ENCODE results near the gene RGS19.

Gene RGS19

DNA sequence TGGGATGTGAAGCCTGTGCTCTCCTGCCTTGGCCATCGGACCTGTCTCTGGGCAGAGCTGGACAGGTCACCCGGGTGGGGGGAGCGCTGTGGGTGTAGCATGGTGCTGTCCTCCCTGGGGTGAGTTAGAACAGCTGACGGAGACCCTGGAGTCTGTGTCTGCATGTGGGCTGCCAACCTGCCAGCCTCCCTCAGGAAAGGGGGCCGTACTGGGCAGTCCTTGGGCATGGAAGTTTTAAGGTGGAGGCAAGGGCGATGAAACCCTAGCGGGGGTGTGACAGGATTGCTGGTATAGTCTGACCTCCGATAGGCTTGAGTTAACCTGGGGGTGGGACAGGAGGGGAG, 32.3 kb downstream of the RGS19 start:
- DNase-seq = no peak

DNA sequence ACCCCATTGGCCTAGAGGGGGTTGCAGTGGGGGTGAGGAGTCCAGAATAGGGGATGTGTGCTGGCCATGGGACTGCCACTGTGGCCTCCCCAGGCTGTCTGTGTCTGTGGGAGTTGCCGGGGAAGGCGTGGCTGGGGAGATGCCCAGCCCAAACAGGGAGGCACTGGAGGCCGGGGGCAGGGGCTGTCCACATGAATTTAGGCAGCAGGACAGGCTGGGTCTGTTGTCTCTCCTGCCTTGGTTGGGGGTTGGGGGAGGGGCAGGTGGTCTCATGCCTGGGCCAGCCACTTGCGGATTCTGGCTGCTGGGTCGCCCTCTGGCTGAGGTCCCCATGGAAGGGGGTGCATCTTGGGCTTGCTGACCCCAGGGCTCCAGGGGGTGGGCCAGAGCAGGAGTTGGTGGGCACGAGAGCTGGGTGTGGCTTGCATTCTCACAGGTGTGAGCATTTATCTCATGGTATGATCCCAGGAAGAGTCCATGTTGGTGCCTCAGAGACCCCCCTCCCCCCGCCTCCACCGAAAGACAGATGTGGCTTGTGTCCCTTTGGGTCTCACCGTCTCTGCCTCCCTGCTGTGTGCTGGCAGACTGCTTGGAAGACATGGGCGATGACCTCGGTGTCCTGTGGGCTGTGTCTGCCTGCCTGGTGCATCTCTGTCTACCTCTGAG, 33.8 kb downstream of the RGS19 start:
- no peak for DNase-seq

DNA sequence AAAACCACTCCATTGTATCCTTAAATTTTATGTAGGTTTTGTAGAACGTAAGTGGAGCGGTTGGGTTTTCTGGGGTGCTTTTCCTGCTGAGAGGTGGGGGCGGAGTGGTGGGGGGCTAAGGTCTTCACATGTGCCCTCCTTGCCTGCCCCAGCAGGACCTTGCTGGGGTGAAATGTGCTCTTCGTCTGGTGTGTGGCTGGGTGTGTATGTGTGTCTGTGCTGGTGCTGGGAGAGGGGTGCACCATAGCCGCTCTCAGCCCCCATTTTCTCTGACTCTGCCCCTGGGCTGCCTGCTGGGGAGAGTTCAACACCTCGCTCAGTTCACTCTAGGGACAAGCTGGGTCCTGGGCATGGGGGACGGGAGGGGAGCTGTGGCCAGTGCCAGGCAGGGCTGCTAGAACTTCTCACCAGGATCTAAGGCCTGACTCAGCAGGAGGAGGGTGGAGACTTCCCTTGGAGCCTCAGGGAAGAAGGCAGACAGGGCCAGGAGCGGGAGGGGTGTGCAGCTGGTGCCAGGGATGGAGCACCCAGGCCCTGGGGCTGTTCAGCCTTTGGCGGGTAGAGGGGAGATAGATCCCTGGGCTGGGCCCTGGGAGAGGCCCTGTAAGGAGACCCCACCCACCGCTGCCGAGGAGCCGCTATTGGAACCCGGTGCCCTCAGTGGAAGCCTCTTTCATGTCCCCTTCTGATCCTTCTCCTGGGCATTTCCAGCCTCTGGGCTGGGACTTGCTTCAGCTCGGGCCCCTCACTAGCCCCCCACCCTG, 34.7 kb downstream of the RGS19 start:
- no peak for DNase-seq

DNA sequence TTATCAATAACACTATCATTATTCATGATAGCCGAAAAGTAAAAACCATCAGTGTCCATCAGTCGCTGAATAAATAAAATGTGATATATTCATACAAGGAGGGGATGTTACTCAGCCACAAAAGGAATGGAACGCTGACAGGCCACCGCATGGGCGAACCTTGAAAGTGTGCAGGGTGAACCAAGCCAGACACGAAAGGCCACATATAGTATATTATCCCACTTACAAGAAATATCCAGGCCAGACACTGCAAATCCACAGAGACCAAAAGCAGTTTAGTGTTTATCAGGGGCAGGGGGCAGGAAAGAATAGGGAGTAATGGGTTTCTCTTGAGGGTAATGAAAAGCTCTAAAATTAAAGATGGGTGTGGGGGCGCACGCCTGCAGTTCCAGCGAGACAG, 35.5 kb downstream of the RGS19 start:
- DNase-seq = no peak

DNA sequence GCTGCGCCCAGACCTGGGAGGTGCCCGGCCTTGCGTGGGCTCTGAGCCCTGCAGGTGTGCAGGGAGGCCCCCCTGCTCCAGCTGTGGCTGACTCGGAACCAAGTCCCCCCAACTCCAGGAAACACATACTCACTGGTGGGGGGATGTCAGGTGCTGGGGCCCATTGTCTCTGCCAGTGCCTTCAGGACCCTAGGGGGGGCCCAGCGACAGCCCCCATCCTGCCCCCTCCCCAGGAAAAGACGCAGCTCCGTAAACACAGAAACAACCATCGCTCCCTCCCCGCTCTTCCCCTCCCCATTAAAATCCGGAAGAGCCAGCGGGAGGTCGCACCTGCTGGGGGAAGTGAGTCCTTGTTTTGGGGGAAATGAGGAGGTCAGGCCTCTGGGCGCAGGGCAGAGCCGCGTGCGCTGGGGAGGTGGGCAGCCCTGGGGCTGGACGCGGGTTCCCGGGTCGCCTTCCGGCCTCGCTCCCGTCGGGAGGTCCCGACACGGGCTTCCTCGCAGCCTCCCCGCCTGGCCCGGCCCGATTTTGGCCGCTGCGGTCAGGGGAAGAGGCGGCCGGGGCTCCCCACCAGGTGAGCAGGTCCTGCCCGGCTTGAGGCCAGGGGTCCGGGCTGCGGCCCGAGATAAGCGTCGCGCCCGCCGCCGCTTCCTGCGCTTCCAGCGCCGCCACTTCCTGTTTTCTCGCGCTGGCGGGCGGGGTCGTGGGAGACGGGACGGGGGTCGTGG, 37.1 kb downstream of the RGS19 start:
- DNase-seq = peak; percentile 17

DNA sequence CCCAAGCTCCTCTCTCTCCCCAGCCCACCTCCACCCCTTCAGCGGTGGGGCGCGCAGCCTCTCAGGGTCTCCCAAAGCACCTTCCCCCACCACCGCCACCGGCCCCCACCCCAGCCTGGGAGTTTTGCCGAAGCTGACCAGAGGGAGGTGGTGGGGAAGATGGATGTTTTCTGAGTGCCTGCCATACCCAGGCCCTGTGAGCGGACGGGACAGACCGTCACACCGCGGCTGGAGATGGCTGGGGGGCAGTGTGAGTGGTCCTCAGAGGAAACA, 37.6 kb downstream of the RGS19 start:
- no peak for DNase-seq

DNA sequence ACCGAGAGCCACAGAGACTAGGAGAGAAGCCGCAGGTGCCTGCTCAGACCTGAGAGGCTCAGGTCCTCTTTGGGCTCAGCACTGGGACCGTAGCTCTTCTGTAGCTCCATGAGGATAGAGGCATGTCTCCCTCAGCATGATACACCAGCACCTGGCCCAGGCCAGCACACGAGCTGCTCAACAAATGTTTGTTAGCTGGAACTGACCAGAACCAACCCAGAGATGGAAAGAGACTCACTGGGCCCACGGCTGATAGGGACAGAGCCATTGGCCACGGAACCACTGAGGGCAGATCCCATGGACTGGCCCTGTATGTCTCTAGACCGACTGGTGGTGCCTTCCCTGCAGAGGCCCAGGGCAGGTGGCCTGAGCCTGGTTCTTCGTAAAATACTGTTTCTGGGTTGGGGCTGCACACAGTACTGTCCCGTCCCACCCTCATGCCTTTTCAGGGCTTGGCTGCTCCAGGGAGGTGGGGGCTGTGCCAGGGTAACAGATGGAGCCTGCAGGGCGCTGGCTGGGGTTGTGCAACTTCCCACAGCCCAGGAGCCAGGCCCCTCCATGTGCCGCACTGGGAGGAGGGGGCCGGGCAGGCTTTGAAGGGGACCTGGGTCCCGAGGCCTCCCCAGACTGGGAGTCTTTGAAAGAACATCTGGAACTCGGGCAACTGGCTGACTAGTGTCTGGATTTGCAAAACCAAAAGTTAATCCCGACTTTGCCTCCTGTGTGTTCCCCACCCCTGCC, 38.1 kb downstream of the RGS19 start:
- DNase-seq = peak; percentile 63

DNA sequence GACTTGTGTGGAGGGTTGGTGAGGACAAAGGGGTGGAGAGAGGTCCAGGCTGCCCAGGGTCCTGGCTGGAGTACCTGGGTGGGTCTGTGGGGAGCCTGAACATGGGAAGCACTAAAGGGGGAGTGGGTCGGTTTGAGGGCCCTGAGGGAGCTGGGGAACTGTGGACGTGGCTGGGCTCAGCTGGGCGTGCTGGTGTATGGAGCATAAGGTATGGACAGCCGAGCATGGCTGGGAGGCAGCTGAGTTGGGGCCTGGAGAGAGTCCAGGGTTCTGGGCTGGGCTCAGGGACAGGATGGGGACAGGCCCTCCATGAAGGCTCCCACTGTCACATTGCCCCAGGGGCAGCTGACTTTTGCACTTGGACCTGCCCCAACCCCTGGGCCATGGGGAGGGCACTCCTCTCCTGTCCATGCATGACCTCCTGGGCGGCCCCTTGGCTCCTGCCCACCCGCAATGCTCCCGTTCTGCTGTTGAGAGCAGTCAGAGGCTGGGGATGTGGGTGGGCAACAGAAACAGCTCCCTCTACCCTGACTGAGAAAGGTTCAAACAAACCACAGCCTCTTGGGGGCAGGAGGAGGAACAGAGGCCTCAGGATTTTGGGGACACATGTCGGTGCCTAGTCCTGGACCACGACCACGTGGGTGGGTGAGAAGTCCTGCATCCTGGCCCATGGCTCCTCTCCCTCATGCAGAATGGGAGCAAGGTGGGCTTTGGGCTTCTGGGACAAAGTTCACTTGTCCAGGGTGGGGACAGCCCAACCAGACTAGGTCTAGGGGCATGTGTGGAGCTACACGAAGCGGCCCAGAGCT, 38.9 kb downstream of the RGS19 start:
- DNase-seq = no peak

DNA sequence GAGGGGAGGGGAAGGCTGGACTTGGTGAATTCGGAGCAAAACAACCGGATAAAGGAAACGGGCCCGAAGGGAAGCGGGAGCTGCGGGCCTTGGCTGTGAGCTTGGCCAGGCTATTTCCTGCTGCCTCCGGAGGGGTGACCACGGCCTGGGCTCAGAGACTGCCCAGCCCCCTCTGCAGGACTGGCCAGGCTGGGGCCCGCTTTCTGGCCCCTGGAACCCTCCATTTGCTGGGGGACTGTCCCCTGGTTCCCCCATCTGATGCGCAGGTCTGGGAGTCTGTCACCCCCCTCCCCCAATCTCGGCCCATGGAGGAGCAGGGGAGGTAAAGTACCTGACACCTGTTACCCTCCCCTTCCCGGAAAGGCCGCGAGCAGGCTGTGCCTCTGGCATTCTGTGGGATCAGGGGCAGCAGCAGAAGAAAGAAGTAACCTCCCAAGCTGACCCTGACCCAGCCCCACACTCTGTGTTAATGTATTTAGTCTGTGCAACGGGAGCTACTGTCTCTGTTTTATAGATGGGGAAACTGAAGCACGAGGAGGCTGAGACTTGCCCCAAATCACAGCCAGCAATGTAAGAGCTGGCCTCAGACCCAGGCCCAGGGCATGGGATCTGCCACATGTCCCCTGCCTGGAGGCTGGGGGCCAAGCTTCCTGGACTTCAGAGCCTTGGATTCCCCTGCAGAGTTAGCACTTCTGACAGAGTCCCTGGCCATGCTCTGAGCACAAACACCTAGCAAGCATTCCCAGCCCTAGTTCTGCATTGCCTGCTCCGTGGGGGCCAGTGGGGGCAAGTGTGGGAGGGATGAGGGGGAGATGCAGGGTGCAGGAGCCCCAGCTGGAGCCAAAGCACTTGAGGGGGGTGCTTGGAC, 39.8 kb downstream of the RGS19 start:
- no peak for DNase-seq

DNA sequence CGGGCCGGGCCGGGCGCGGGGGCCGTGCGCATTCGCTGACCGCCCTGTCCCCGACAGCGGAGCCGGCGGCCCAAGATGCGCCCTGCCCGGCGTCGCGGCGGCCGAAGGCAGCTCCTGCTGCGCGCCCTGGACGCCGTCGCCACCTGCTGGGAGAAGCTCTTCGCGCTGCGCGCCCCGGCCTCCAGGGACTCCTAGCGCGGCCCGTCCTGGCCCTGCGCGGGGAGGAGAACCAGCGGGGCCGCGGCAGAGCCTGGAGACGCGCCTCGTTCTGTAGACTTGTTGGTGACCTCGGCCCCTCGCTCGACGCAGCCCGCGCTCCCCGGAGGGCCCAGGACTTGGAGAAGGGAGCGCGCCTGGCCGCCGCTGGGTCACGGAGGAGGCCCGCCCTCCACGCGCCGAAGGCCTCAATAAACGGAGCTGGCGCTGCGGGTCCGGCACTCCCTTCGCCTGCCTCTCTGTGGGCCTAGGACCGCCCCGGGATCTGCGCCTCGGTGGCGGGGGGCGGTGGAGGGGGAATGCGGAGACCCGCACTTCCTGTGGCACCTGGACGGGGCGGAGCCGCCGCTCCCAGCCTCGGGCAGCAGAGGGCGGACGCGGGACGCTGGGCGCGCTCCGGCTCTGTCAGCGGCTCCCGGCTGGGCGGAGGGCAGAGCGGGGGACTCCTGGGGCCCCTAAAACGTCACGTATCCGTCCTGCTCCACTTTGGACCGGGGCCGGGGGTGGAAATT, 40.6 kb downstream of the RGS19 start:
- DNase-seq = peak; percentile 53

DNA sequence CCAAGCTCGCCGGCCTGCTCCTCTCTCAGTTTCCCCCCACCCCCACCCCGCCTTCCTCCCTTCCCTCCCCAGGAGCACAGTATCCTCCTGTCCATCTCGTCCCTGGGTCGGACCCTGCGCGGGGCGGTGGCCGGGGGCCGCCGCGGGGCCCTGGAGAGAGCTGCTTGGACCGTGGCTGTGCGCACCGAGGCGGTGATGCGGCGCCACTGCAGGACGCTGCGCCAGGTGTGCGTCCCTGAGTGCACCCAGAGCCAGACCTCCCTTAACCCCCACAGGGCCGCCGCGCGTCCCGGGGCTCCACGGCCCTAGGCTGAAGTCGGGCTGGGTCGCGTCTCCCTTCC, 41.1 kb downstream of the RGS19 start:
- DNase-seq = no peak

DNA sequence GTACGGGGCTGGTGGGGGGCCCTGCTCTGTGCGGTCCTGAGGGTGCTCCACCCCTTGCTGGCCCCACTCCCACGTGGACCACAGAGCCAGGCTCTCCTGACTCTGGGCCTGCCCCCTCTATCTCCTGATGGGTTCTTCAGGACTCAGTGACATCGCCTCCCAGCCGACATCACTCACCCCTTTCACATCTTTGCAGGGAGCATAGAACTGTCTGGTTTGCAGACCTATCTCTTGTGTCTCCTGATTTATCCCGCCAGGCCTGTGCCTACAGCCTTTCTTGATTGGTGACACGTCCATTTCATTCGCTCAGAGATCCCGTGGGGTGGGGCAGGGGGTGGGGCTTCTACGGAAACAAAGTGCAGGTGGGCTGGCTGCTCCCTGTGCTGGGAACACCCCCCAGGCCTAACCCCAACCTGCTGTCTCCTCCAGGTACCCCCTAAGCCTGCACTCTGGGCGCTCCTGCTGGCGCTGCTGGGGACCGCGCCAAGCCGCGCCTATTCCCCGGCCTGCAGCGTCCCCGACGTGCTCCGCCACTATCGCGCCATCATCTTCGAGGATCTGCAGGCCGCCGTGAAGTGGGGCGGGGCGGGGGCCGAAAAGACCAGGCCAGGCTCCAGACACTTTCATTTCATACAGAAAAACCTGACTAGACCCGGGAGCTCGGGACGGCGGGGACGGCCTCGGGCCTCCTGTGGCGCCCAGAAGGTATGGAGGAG, 41.7 kb downstream of the RGS19 start:
- no peak for DNase-seq

DNA sequence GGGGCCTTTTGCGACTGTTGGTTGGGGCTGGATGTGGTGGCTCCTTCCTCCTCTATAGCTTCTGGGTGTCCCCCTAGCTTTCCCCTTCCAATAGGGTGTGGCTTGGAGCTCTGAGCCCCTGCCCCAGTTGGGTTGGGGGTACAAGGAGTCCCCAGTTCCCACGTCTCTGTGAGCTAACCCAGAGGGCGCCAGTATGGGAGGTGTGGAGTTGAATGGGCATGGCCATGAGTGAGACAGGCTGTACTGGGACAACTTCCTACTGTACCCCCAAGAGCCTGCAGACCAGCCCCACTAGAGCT, 42.2 kb downstream of the RGS19 start:
- DNase-seq = no peak

DNA sequence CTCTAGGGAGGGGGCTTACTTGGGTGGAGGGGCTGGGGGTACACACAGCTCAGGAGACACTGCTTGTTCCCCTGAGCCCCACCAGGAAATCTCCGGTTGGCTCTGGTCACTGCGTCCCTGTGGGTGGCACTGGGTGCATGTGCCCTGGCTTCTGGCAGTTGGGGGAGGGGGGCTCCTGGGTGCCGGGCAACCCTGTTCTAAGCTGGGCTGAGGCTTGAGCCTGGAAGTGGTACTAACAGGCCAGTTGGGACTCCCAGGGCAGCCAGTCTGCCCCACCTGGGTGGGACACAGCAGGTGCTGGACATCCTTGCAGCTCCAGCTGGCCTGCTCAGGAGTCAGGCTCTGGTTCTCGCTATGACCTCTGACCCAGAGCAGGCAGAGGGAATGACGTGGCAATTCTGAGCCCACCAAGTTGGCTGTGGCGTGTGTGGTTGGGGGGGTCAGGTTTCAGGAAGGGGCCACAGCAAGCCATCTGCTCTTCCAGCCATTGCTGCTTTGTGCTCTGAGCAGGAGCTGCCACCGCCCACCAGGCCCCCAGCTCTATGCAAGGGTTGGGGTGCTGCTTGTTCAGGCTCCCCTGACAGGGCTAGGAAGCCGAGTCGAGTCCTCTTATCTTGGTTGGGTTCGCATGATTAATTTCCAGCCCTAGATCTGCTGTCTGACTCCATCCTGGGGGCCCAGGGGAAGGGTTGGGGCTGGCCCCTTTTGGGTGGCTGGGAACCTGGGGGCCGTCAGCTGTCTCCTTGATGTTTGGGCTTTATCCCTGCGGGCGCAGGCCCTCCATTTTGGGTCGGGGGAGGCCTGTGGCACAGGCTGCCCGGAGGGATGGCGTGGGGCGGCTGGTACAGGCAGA, 42.7 kb downstream of the RGS19 start:
- DNase-seq = peak; percentile 7

DNA sequence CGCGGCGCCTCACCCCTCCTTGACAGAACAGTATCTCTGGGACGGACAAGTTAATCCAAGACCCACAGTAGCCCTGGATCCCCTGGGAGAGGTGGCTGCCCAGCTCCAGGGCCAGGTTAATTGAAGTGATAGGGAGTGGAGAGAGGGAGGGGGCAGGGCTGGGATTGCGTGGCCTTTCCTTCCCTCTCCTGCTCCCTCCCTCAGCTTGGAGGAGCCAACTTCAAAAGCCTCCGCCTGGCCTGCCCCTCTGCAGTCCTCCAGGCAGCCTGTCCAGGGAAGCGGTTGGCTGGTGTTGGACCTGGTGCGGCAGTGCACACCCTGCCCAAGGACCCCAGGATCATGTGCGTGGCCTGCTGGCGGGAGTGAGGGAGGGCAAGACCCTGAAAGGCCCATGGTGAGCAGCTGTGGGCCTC, 43.4 kb downstream of the RGS19 start, which contains the start of gene C20orf204:
Gene C20orf204, plus strand, starts transcription at position 250 of the 413 bp plus-strand sequence. Its CDS starts 142 bp downstream, at position 392.
- DNase-seq = no peak

DNA sequence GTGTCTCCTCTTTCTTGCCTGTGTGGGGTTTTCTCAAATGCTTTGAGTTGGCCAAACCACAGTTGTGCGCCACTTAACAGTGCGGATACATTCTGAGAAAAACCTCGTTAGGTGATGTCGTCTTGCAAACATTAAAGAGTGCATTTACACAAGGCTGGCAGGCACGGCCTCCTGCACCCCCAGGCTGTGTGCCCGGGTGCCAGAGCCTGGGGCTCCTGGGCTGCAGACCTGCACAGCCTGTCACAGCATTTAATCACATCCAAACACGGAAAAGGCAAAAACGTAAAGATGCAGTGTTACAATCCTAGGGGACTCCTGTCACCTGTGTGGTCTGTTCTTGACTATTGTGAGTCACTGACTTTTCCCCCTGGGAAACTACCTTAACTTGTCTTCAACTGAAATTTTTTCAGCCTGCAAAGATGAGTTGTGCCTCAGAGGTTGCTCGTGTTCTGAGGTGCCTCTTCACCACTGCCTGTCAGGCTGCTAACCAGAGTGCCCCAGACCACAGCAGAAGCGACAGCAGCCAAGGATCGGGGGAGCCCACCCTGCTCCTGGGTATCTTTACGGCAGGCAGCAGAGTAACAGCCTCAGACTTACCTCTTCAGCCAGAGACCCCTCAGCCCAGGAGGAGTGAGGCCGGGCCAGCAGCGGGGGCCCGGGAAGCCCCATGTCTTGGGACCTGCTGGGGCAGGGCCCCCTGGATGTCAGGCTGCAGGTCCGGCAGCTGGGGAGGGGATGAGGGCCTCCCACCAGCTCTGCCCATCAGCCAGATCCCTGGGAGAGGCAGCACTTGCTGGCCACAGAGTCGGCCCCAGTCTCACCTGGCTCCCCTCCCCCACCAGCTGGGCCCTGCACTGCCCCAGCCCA, 44.0 kb downstream of the RGS19 start:
- DNase-seq = no peak

DNA sequence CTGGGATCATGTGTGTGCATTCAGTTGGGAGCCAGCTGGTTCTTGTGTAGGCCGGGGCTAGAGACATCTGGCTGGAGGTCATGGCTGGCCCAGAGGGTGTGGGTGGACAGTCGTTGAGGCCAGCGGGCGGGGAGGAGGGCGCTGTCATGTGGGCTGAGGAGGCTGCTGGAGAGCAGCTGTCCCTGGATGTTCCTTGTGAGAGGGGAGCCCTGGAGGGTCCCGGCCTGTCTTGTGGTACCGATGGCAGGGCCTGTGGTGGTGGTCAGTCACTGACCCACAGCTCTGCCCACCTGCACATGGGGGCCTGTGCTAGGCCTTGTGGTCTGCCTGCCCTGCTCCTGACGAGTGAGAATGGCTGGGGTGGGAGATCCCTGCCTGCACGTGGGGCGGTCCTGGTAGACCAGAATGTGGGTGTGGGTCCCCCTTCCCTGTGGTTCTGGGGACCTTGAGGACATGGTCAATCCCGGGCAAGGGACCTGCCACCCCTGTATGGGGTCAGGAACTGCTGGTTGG, 45.3 kb downstream of the RGS19 start:
- DNase-seq = no peak
